DMS53 treated with DMSO at 0.1 percent for 48 hours (cell line): ENCODE data around the gene SCO1.
A peak's percentile ranks its signal among the peaks of the same experiment; 100 is the strongest.

Experiments used
- DNase-seq: peaks from one replicate; lab custom pipeline; 2025; ENCODE audit not compliant: unreplicated experiment; lab: John Stamatoyannopoulos, UW

SCO1 gene

DNA sequence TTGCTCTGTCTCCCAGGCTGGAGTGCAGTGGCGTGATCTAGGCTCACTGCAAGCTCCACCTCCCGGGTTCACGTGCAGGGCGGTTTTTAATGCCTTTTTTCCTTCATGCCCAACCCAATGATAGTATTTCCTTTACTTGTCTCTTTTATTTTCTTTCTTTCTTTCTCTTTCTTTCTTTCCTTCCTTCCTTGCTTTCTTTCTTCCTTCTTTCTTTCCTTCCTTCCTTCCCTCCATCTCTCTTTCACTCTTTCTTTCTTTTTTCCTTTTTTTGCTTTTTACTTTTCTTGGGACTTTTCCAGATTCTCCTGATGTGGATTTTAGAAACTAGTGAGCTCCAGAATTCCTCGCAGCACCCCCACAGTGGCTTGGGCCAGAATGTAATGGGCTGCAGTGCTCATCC is 43.3 kb downstream of the SCO1 start:
- no peak for DNase-seq

GRCh38 chr17:10652984-10653659 is 44.2 kb downstream of the SCO1 start:
- DNase-seq, result no peak

DNA sequence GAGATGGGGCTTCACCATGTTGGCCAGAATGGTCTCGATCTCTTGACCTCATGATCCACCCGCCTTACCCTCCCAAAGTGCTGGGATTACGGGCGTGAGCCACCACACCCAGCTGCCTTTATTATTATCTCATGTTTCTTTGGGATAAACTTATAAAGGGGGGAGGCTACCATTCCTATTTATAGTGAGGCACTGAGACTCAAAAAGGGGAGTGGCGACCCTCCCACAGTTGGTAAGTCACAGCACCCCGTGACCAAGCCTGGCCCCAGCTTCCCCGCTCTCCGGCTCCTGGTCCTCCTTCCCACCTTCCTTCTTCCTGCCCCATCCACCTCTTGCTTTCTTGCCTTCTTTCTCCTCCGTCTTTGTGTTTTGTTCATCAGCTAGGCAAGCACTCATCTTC is 45.4 kb downstream of the SCO1 start:
- DNase-seq, result no peak

- DNase-seq, result no peak
Observed at GRCh38 chr17:10649602-10650001, 47.7 kb downstream of the SCO1 start.

DNA sequence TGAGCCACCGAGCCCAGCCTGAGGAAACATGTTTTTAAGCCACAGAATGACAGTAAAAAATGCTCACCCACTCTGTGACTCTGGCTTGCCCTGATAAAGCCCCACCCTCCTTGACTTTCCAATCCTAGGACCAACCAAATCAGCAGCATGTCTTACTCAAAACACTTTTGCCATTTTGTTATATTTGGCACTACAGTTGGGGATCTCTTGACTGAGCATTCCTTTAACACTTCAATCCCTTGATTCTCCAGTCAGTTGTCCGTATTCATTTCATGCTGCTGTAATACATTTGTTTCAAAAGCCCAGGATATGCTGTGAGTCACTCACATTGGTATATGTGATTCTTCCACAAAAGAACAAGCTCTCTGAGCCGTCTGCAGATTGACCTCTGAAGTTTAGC is 48.4 kb downstream of the SCO1 start:
- no peak for DNase-seq

DNA sequence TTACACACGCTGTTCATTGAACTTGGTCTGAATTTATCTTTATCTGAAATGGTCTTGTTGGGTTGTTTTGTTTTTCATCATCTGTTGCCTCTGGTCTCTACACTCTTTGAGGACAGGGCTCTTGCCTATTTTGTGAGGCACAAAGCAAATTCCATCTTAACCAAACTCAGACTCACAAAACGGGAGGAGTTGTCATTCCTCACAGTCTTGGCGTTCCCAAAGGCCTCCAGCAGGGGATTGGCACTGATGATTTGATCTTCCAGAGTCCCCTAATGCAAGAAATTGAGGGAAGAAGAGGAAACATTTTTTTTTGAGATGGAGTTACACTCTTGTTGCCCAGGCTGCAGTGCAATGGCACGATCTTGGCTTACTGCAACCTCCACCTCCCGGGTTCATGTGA is 49.0 kb downstream of the SCO1 start:
- DNase-seq, result no peak

DNA sequence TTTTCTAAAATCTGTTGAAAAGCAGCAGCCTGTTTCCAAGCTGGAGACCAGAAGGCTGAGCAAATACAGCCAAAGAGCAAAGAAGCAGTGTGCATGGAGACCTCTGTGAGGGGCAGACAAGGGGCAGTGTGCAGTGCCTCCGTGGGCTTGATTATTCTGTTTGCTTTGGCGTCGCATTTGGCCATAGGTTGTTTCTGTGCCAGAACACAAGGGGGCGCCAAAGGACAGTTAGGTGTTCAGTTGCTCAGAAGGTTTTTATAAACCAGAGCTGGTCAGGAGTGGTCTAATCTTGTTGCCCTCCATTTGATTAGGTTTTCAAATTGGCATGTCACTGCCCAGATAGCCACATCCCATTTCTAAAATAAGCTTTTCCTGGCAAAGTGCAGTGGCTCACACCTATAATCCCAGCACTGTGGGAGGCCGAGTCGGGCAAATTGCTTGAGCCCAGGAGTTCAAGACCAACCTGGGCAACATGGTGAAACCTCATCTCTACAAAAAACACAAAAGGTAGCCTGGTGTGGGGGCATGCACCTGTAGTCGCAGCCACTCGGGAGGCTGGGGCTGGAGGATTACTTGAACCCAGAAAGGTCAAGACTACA is 50.8 kb downstream of the SCO1 start:
- DNase-seq, result peak; percentile 22

- DNase-seq, result no peak
Observed at GRCh38 chr17:10640475-10640874, 56.9 kb downstream of the SCO1 start.

DNA sequence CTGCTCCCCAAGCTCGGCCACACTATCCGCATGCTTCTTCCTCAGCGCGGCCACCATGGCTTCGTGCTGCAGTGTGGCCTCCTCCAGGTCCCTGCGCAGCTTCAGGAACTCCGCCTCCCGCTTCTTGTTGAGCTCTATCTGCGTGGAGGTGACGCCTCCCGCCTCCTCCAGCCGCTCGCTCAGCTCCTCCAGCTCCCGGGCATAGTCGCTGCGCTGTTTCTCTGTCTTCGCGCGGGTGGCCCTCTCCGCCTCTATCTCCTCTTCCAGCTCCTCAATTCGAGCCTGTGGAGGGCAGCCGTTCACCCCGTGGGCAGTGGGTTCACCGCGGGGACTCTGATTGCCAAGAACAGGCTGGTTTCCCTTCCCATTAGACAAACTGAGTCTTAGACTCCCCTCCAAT is 59.2 kb downstream of the SCO1 start:
- DNase-seq, result no peak

- no peak for DNase-seq
Observed at GRCh38 chr17:10635290-10635689, 62.0 kb downstream of the SCO1 start.

GRCh38 chr17:10633738-10634379 is 63.5 kb downstream of the SCO1 start:
- DNase-seq, result no peak

- DNase-seq, result no peak
Observed at GRCh38 chr17:10631701-10632100, 65.6 kb downstream of the SCO1 start.

- DNase-seq, result no peak
Observed at GRCh38 chr17:10631048-10631700, 66.2 kb downstream of the SCO1 start.

GRCh38 chr17:10629706-10630105 is 67.6 kb downstream of the SCO1 start:
- no peak for DNase-seq

GRCh38 chr17:10628756-10629155 is 68.6 kb downstream of the SCO1 start:
- no peak for DNase-seq

DNA sequence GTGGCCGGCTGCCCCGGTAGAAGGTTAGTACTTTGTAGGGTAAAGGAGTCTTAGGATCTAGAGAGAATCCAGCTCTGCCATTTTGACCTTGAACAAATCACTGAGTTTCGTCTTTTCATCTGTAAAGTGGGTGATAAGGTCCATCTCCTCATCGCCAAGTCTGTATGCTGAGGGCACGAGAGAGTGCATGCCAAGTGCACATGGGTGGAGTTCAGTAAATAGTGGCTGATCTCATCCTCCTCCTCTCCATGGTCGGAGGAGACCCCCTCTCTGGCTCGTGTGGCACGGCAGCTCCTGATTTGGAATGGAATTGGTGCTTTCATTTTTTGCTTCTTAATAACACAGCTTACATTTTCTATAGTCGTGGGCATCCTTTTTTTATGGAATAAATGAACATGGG is 70.9 kb downstream of the SCO1 start:
- DNase-seq, result no peak

GRCh38 chr17:10624969-10625368 is 72.4 kb downstream of the SCO1 start:
- no peak for DNase-seq

DNA sequence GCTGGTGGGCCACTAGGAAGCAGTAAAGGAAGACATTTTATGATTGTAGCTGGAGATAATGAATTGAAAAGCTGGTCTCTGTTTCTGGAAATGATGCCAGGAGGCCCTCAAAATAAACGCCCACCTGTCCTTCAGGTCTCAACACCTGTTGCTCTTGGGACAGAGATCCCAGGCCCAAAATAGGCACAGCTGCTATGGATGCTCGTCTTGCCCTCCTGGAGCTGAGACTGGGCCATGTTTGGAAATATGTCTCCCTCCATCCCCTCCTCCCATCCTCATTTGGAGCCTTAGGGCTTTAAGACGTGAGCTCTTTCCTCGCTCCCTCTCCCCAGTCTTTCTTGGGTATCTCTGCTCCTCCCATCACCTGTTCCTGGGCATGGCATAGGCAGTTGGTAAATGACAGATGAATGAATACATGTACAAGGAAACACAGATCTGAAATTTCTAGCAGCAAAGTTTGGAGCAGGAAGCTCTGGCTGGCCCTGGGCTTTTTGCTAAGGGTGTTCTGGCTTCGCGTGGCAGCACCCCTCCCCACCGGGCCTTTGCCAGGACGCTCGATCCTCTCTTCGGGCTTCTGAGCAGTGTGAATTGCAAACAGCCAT is 73.5 kb downstream of the SCO1 start:
- no peak for DNase-seq

DNA sequence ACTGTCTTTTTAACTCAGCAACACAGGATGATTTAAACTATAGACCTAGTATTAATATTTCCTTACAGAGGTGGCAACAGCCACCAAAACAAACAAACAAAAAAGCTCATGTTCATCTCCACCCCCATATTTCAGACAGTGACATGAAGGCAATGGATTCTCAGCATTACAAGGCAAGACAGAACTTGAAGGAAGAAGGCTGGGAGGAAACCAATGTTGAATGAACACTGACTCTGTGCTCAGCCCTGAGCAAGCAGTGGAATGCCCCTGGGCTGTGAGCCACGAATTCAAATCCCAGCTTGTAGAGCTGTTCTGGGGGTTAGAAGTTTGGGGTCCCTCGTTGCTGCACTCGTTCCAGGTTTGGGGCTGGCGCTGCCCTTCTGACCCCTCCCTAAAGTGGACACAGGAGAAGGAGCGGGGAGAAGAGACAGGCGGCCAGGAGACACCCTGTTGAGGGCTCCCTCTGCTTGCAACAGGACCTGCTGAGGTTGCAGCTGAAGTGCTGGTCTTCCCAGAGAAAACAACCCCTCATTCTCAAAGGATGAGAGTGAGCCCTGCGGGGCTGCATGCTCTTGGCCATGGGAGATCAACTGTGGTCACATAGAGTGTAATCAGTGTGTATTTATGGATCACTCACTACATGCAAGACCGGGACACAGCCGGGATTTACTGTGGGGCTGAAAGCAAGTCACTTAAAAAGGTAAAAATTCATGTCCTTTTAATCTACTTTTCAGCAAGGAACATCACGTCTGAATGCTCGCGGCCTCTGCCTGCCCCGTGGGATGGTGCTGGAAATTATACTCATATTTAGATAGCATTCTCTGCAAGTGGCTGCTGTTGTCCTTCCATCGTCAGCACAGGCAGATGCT is 74.5 kb downstream of the SCO1 start:
- DNase-seq, result no peak
